Esophagus squamous epithelium (tissue), 5 donors: ENCODE results near the gene IRX2. TPM values are rescaled to one million over a fixed set of nuclear protein-coding genes. Genes with fewer than 3 reads are reported as not detected.
A peak's percentile ranks its signal among the peaks of the same experiment; 100 is the strongest.

Source experiments
- DNase-seq: peaks from one replicate; lab custom pipeline; 2025; lab: John Stamatoyannopoulos, UW
- H3K27ac ChIP-seq, 4 donors: fragments of 200-600 bp; sonication (generic); one replicate each; pipeline ENCODE4 v1.5.1; 2016 to 2019; ENCODE audit warnings: mild to moderate bottlenecking in 1 of 4
- H3K27me3 ChIP-seq, 4 donors: fragments of 200-600 bp; sonication (generic); 1 replicate in 3 of 4; 2 replicates in 1 of 4; pipeline versions ENCODE4 v1.5.1 to v1.6.0; 2017 to 2021; ENCODE audit warnings: antibody characterized with exemption in 1 of 4
- H3K36me3 ChIP-seq, 3 donors: fragments of 200-600 bp; sonication (generic); one replicate each; pipeline ENCODE4 v1.5.1; 2016 to 2019
- H3K4me1 ChIP-seq, 3 donors: fragments of 200-600 bp; sonication (generic); one replicate each; pipeline ENCODE4 v1.5.1; 2017 to 2019
- H3K4me3 ChIP-seq, 4 donors: fragments of 200-600 bp; sonication (generic); 1 replicate in 3 of 4; 2 replicates in 1 of 4; pipeline ENCODE4 v1.5.1; 2016 to 2019; ENCODE audit warnings: mild to moderate bottlenecking in 2 of 4, moderate library complexity in 1 of 4
- H3K9me3 ChIP-seq, 3 donors: fragments of 200-600 bp; sonication (generic); one replicate each; pipeline ENCODE4 v1.5.1; 2016 to 2019
- CTCF ChIP-seq, 6 experiments: fragments of 450-650 bp in 4 of 6; fragments of 200-600 bp in 2 of 6; sonication (generic) in 2 of 6; IDR thresholded peaks; one replicate each; pipeline ENCODE4 v1.5.1; 2016 to 2019; ENCODE audit warnings: antibody characterized with exemption in 6 of 6, mild to moderate bottlenecking in 4 of 6, moderate library complexity in 4 of 6
- POLR2A ChIP-seq, 4 donors: fragments of 450-650 bp; IDR thresholded peaks; one replicate each; pipeline ENCODE4 v1.6.1; 2017; ENCODE audit warnings: antibody characterized with exemption in 4 of 4, mild to moderate bottlenecking in 4 of 4, moderate library complexity in 3 of 4
- WGBS, 2 donors: methylation state at CpG; one replicate each; pipeline ENCODE4 v1.1.5; 2018; 5-methylcytosine and 5-hydroxymethylcytosine counted together
- intact Hi-C: fragments of 100-400 bp; cut with DNase I; formaldehyde crosslinking; loops from one replicate; pipeline ENCODE4 v1.15.0; 2022
- total RNA-seq, 4 donors: library from RNA; depleted of rRNA; stranded (reverse); fragments of >200 nt; gene quantifications; one replicate each; pipeline ENCODE4 v1.1.0, GENCODE V29; 2016
- donor health status: DM: yes; HTN: yes; CAD: no.

Gene IRX2
- 1 to 10 TPM; 5.0 to 7.6 (median 6.0) TPM for total RNA-seq

- peaks cover 0 to 16% (median 0%) of the 10 kb centered on the region in 3 donors for H3K36me3 ChIP-seq
- H3K4me1 ChIP-seq: peaks cover 12 to 76% (median 31%) of the 10 kb centered on the region in 3 donors
- no peaks in the 10 kb centered on the region for H3K9me3 ChIP-seq
- peak within 1 kb of the TSS; percentile 71 to 86 (median 85) for H3K27ac ChIP-seq
- intact Hi-C loops: no loop called here
- peaks cover 0 to 98% (median 18%) of the 10 kb centered on the region in 4 donors for H3K27me3 ChIP-seq
- no peak for DNase-seq
- H3K4me3 ChIP-seq: peak within 1 kb of the TSS; percentile 58 to 74 (median 68)
- TF ChIP-seq POLR2A (IDR thresholded peaks at IDR 0.05) (peak in 1 of 4 donors; percentile 39), CTCF (IDR thresholded peaks at IDR 0.05) (no peak)
- no CpG with 5 or more reads among the region's 53 CpGs for WGBS, 2 donors
Measured at GRCh38 chr5:2751592-2752021, at the start of gene IRX2. Gene IRX2, minus strand, starts transcription at chr5:2751677. Its CDS starts 264 bp downstream, at chr5:2751413.

GRCh38 chr5:2800035-2800434 is 48.6 kb upstream of the IRX2 start:
- no peak for DNase-seq
- Histone ChIP-seq H3K27me3 (peaks cover 0 to 23% (median 0%) of the 10 kb centered on the region in 4 donors), H3K27ac (no peak overlapping the region), H3K36me3 (no peaks in the 10 kb centered on the region), H3K9me3 (no peaks in the 10 kb centered on the region), H3K4me3 (no peak overlapping the region), H3K4me1 (no peaks in the 10 kb centered on the region)
- 76 to 85% methylated on average over 10 to 12 of the region's 12 CpGs for WGBS, 2 donors
- no peak for TF ChIP-seq POLR2A (IDR thresholded peaks at IDR 0.05)
- intact Hi-C loops: no loop called here

GRCh38 chr5:2797981-2798380 is 46.5 kb upstream of the IRX2 start:
- WGBS, 2 donors: 50 to 54% methylated on average over 2 of the region's 2 CpGs
- Histone ChIP-seq H3K36me3 (no peaks in the 10 kb centered on the region), H3K27me3 (peaks cover 0 to 23% (median 0%) of the 10 kb centered on the region in 4 donors), H3K4me3 (no peak overlapping the region), H3K4me1 (no peaks in the 10 kb centered on the region), H3K9me3 (peaks cover 0 to 4% (median 0%) of the 10 kb centered on the region in 3 donors), H3K27ac (no peak overlapping the region)
- DNase-seq: no peak
- no peak for TF ChIP-seq POLR2A (IDR thresholded peaks at IDR 0.05)
- TF ChIP-seq CTCF (IDR thresholded peaks at IDR 0.05): no peak
- intact Hi-C loops: no loop called here

GRCh38 chr5:2797160-2797559 is 45.7 kb upstream of the IRX2 start:
- 46 to 53% methylated on average over 2 of the region's 3 CpGs for whole genome bisulfite sequencing, 2 donors

GRCh38 chr5:2783223-2783622 is 31.7 kb upstream of the IRX2 start:
- peak in 1 of 6 experiments; percentile 42 for TF ChIP-seq CTCF (IDR thresholded peaks at IDR 0.05)
- TF ChIP-seq POLR2A (IDR thresholded peaks at IDR 0.05): no peak
- H3K27ac ChIP-seq: no peak overlapping the region
- WGBS, 2 donors: 60 to 87% methylated on average over 3 of the region's 3 CpGs
- peaks cover 0 to 12% (median 0%) of the 10 kb centered on the region in 4 donors for H3K27me3 ChIP-seq
- intact Hi-C loops: no loop called here
- H3K4me3 ChIP-seq: no peak overlapping the region
- H3K9me3 ChIP-seq: peaks cover 0 to 9% (median 0%) of the 10 kb centered on the region in 3 donors
- H3K4me1 ChIP-seq: peaks cover 0 to 13% (median 0%) of the 10 kb centered on the region in 3 donors
- no peaks in the 10 kb centered on the region for H3K36me3 ChIP-seq
- DNase-seq: no peak

More at GRCh38 chr5:2797160-2797559, 45.7 kb upstream of the IRX2 start:
- Histone ChIP-seq H3K4me1 (no peaks in the 10 kb centered on the region), H3K36me3 (no peaks in the 10 kb centered on the region), H3K27me3 (peaks cover 0 to 23% (median 0%) of the 10 kb centered on the region in 4 donors), H3K27ac (no peak overlapping the region), H3K9me3 (peaks cover 0 to 4% (median 0%) of the 10 kb centered on the region in 3 donors), H3K4me3 (no peak overlapping the region)
- intact Hi-C loops: no loop called here
- no peak for DNase-seq
- no peak for TF ChIP-seq CTCF (IDR thresholded peaks at IDR 0.05)
- no peak for TF ChIP-seq POLR2A (IDR thresholded peaks at IDR 0.05)
